ENCODE measurements around the gene ABTB2. TPM values are rescaled to one million over a fixed set of nuclear protein-coding genes. Genes with fewer than 3 reads are reported as not detected.

The ABTB2 gene
- total and polyA plus RNA-seq, 2 experiments from 2014 or later, result 2.6 to 12.1 TPM

- Histone ChIP-seq H3K4me1 (ENCODE audit: insufficient read depth) (no peaks in the 10 kb centered on the region), H3K4me2 (no peak overlapping the region), H3K36me3 (ENCODE audit: insufficient read depth) (peaks cover 77% of the 10 kb centered on the region), H3K27ac (ENCODE audit: low read depth) (no peak overlapping the region), H3K79me2 (replicated peaks; ENCODE audit: insufficient read depth) (peaks cover 18% of the 10 kb centered on the region), H3K4me3 (no peak overlapping the region), H3F3A (replicated peaks; ENCODE audit: low read depth) (no peaks in the 10 kb centered on the region), H3K9me2 (ENCODE audit: insufficient read depth) (no peaks in the 10 kb centered on the region), H3K27me3 (ENCODE audit: insufficient read depth) (no peaks in the 10 kb centered on the region), H4K20me1 (replicated peaks; ENCODE audit: insufficient read depth) (peaks cover 10% of the 10 kb centered on the region), H2AFZ (no peak overlapping the region)
- no peak overlapping the region for H3K27ac Mint-ChIP-seq
- peaks cover 84% of the 10 kb centered on the region for H3K36me3 Mint-ChIP-seq (ENCODE audit: low read depth)
- H3K9me3 Mint-ChIP-seq, result no peaks in the 10 kb centered on the region
- H3K4me1 Mint-ChIP-seq, result no peaks in the 10 kb centered on the region
- DNase-seq (ENCODE audit: low spot score) (no peak), ATAC-seq (no peak)
- no peak overlapping the region for H3K4me3 Mint-ChIP-seq
- no peaks in the 10 kb centered on the region for H3K27me3 Mint-ChIP-seq (ENCODE audit: insufficient read depth, low read depth, poor library complexity)
- TF ChIP-seq CTCF (conservative IDR thresholded peaks at IDR 0.05; ENCODE audit: low read depth in 2 of 2) (no peak), POLR2AphosphoS5 (IDR thresholded peaks at IDR 0.05; ENCODE audit: low read depth) (no peak), ZNF114 (CRISPR knock-in tag; IDR thresholded peaks at IDR 0.05) (no peak), NANOG (IDR thresholded peaks at IDR 0.05; ENCODE audit: borderline replicate concordance) (no peak), EZH2 (IDR thresholded peaks at IDR 0.05; ENCODE audit: low read depth, unreplicated experiment) (no peak), CREB1 (CRISPR knock-in tag; IDR thresholded peaks at IDR 0.05; ENCODE audit: low read depth) (no peak), ZNF462 (CRISPR knock-in tag; IDR thresholded peaks at IDR 0.05) (no peak), REST (IDR thresholded peaks at IDR 0.05; ENCODE audit: unreplicated experiment) (no peak), EZH2phosphoT487 (IDR thresholded peaks at IDR 0.05; ENCODE audit: unreplicated experiment) (no peak), STAT1 (IDR thresholded peaks at IDR 0.05; ENCODE audit: unreplicated experiment) (no peak), ZNF331 (CRISPR knock-in tag; IDR thresholded peaks at IDR 0.05; ENCODE audit: low read depth) (no peak), JUNB (IDR thresholded peaks at IDR 0.05; ENCODE audit: unreplicated experiment) (no peak), ETS1 (IDR thresholded peaks at IDR 0.05) (no peak)
These were observed 246.0 kb downstream of the ABTB2 start for GRCh38 chr11:34111722-34112270.

Measured in GM23338 (cell line).